H1 (cell line): ENCODE data around the gene SIPA1L3. TPM values are rescaled to one million over a fixed set of nuclear protein-coding genes. Genes with fewer than 3 reads are reported as not detected.

Experiments
- CTCF ChIA-PET: fragments of 300-600 bp; sonication (Branson Sonifier 250); formaldehyde crosslinking; loops from one replicate; lab custom pipeline; 2021; ENCODE audit not compliant: partially characterized antibody; lab: Charles Lee
- POLR2A ChIA-PET: fragments of 300-600 bp; sonication (Branson Sonifier 250); formaldehyde crosslinking; loops from one replicate; lab custom pipeline; 2021; ENCODE audit warnings: inconsistent platforms; ENCODE audit not compliant: partially characterized antibody; lab: Charles Lee
- DNase-seq, 2 experiments: peaks; one replicate each; pipeline versions ENCODE4 v3.0.0 to v3.0.0-alpha.2; 2010 to 2022; ENCODE audit warnings: low spot score in 2 of 2, low read depth in 1 of 2, mixed read lengths in 1 of 2
- FAIRE-seq: peaks from 2 replicates; lab custom pipeline; 2011; peaks lifted over from hg19 to GRCh38; lab: Jason Lieb, UNC
- H2AFZ ChIP-seq: 2 replicates; pipeline ENCODE4 v1.8.1; 2012; ENCODE audit warnings: low read length, inconsistent platforms
- H2AK5ac ChIP-seq: 2 replicates; pipeline ENCODE4 v1.6.1; 2013; ENCODE audit warnings: low read depth, low read length
- H2BK120ac ChIP-seq: replicated peaks from 2 replicates; pipeline ENCODE3; 2013; ENCODE audit warnings: low read depth, low read length, inconsistent platforms
- H2BK12ac ChIP-seq: 2 replicates; pipeline ENCODE4 v1.6.1; 2013; ENCODE audit warnings: low read depth, low read length
- H2BK15ac ChIP-seq: 2 replicates; pipeline ENCODE4 v1.6.1; 2013; ENCODE audit warnings: low read length
- H2BK20ac ChIP-seq: 2 replicates; pipeline ENCODE4 v1.6.1; 2013; ENCODE audit warnings: low read length
- H2BK5ac ChIP-seq: 2 replicates; pipeline ENCODE4 v1.6.1; 2013; ENCODE audit warnings: low read depth, low read length
- H3K14ac ChIP-seq: 2 replicates; pipeline ENCODE4 v1.6.1; 2013; ENCODE audit warnings: inconsistent platforms; ENCODE audit not compliant: insufficient read length
- H3K18ac ChIP-seq: 2 replicates; pipeline ENCODE4 v1.6.1; 2013; ENCODE audit warnings: low read length; ENCODE audit errors: extremely low read depth
- H3K23ac ChIP-seq: 2 replicates; pipeline ENCODE4 v1.6.1; 2013; ENCODE audit warnings: inconsistent platforms; ENCODE audit not compliant: insufficient read length
- H3K23me2 ChIP-seq: 2 replicates; pipeline ENCODE4 v1.6.1; 2013; ENCODE audit warnings: low read depth, low read length
- H3K27ac ChIP-seq: 2 replicates; pipeline ENCODE4 v1.6.1; 2011; ENCODE audit warnings: low read depth, low read length, inconsistent platforms
- H3K27me3 ChIP-seq, 4 experiments: replicated peaks in 1 of 4; 1 replicate in 1 of 4; 2 replicates in 3 of 4; pipeline versions ENCODE4 v1.6.1 to v1.8.1; 2011 to 2013; ENCODE audit warnings: low read length in 3 of 4, mild to moderate bottlenecking in 3 of 4, inconsistent platforms in 2 of 4, mixed read lengths in 2 of 4, moderate library complexity in 1 of 4; ENCODE audit not compliant: control insufficient read depth in 3 of 4, insufficient read depth in 3 of 4; ENCODE audit errors: extremely low read depth in 1 of 4
- H3K36me3 ChIP-seq, 4 experiments: 2 replicates each; pipeline versions ENCODE4 v1.6.1 to v1.8.1; 2011 to 2013; ENCODE audit warnings: mild to moderate bottlenecking in 4 of 4, low read length in 3 of 4, moderate library complexity in 2 of 4, control low read depth in 1 of 4, inconsistent platforms in 1 of 4; ENCODE audit not compliant: insufficient read depth in 4 of 4, control insufficient read depth in 2 of 4
- H3K4ac ChIP-seq: replicated peaks from 2 replicates; pipeline ENCODE3; 2013; ENCODE audit warnings: low read length, low read depth, mixed read lengths, inconsistent platforms; ENCODE audit not compliant: insufficient read length
- H3K4me1 ChIP-seq, 4 experiments: replicated peaks in 1 of 4; 1 replicate in 1 of 4; 2 replicates in 3 of 4; pipeline versions ENCODE4 v1.6.1 to v1.8.1; 2011 to 2013; ENCODE audit warnings: low read length in 3 of 4, inconsistent platforms in 2 of 4, mixed read lengths in 1 of 4; ENCODE audit not compliant: insufficient read depth in 4 of 4, control insufficient read depth in 3 of 4
- H3K4me2 ChIP-seq, 2 experiments: 2 replicates each; pipeline versions ENCODE4 v1.6.1 to v1.8.1; 2011 to 2013; ENCODE audit warnings: low read depth in 2 of 2, low read length in 2 of 2, control low read depth in 1 of 2, inconsistent platforms in 1 of 2, mild to moderate bottlenecking in 1 of 2; ENCODE audit not compliant: insufficient read depth in 1 of 2
- H3K4me3 ChIP-seq, 4 experiments: fragments of 200-600, 300-600 bp in 1 of 4; sonication (generic), shearing (Covaris generic), sonication (Bioruptor Twin) in 1 of 4; 2 replicates each; pipeline versions ENCODE4 v1.5.1 to v1.8.1; 2011 to 2016; ENCODE audit warnings: low read length in 4 of 4, low read depth in 3 of 4, control low read depth in 2 of 4, inconsistent platforms in 2 of 4, mild to moderate bottlenecking in 2 of 4, mixed read lengths in 1 of 4, moderate library complexity in 1 of 4; ENCODE audit not compliant: insufficient read depth in 2 of 4; ENCODE audit errors: extremely low read depth in 1 of 4
- H3K56ac ChIP-seq: replicated peaks from 2 replicates; pipeline ENCODE3; 2013; ENCODE audit warnings: low read depth, mild to moderate bottlenecking, mixed read lengths, low read length, inconsistent platforms; ENCODE audit not compliant: insufficient read length
- H3K79me1 ChIP-seq: 2 replicates; pipeline ENCODE4 v1.6.1; 2013; ENCODE audit warnings: low read depth, low read length, control low read depth
- H3K79me2 ChIP-seq, 2 experiments: 2 replicates each; pipeline versions ENCODE4 v1.6.1 to v1.8.1; 2012 to 2013; ENCODE audit warnings: low read length in 2 of 2, mild to moderate bottlenecking in 2 of 2, inconsistent platforms in 1 of 2; ENCODE audit not compliant: insufficient read depth in 2 of 2, control insufficient read depth in 1 of 2
- H3K9ac ChIP-seq, 4 experiments: replicated peaks in 1 of 4; 1 replicate in 1 of 4; 2 replicates in 3 of 4; pipeline versions ENCODE4 v1.6.1 to v1.8.1; 2011 to 2013; ENCODE audit warnings: low read depth in 3 of 4, low read length in 3 of 4, control low read depth in 2 of 4, mild to moderate bottlenecking in 2 of 4, moderate library complexity in 2 of 4, inconsistent platforms in 1 of 4; ENCODE audit errors: extremely low read depth in 1 of 4
- H3K9me3 ChIP-seq, 2 experiments: 2 replicates each; pipeline versions ENCODE4 v1.6.1 to v1.8.1; 2012 to 2013; ENCODE audit warnings: mild to moderate bottlenecking in 2 of 2, moderate library complexity in 2 of 2, control low read depth in 1 of 2, inconsistent platforms in 1 of 2, low read depth in 1 of 2, low read length in 1 of 2, mixed read lengths in 1 of 2; ENCODE audit not compliant: insufficient read depth in 2 of 2
- H4K20me1 ChIP-seq, 2 experiments: replicated peaks in 1 of 2; 2 replicates each; pipeline versions ENCODE3 to v1.8.1; 2011 to 2013; ENCODE audit warnings: inconsistent platforms in 2 of 2, low read length in 2 of 2, mild to moderate bottlenecking in 1 of 2; ENCODE audit not compliant: insufficient read depth in 2 of 2, control insufficient read depth in 1 of 2
- H4K5ac ChIP-seq: 2 replicates; pipeline ENCODE4 v1.6.1; 2013; ENCODE audit warnings: low read length, low read depth, mixed read lengths, inconsistent platforms; ENCODE audit not compliant: insufficient read length
- H4K8ac ChIP-seq: 2 replicates; pipeline ENCODE4 v1.8.0; 2013; ENCODE audit warnings: mild to moderate bottlenecking, moderate library complexity, low read length, inconsistent platforms; ENCODE audit not compliant: insufficient read depth; ENCODE audit errors: extremely low read depth
- H4K91ac ChIP-seq: replicated peaks from 2 replicates; pipeline ENCODE3; 2013; ENCODE audit warnings: low read length, mixed read lengths, inconsistent platforms; ENCODE audit not compliant: insufficient read length
- CEBPB ChIP-seq: IDR thresholded peaks from 2 replicates; pipeline ENCODE4 v1.6.1; 2012; ENCODE audit warnings: low read depth, low read length
- FOSL1 ChIP-seq: IDR thresholded peaks from 2 replicates; pipeline ENCODE4 v1.6.1; 2011; ENCODE audit warnings: mild to moderate bottlenecking, low read depth, low read length, moderate library complexity; ENCODE audit not compliant: insufficient read depth
- GABPA ChIP-seq: IDR thresholded peaks from 2 replicates; pipeline ENCODE4 v1.6.1; 2011; ENCODE audit warnings: mild to moderate bottlenecking, low read length, moderate library complexity, borderline replicate concordance; ENCODE audit not compliant: insufficient read depth
- MAX ChIP-seq: IDR thresholded peaks from 2 replicates; pipeline ENCODE4 v1.6.1; 2012; ENCODE audit warnings: inconsistent platforms
- NANOG ChIP-seq: IDR thresholded peaks from 2 replicates; pipeline ENCODE4 v1.6.1; 2011; ENCODE audit warnings: low read length, low read depth, mild to moderate bottlenecking, inconsistent platforms; ENCODE audit not compliant: insufficient read depth, poor library complexity, severe bottlenecking
- POLR2A ChIP-seq, 2 experiments: IDR thresholded peaks; 1 replicate in 1 of 2; 2 replicates in 1 of 2; pipeline ENCODE4 v1.6.1; 2011; ENCODE audit warnings: low read depth in 2 of 2, low read length in 2 of 2, mild to moderate bottlenecking in 2 of 2; ENCODE audit errors: control extremely low read depth in 1 of 2
- POU5F1 ChIP-seq: IDR thresholded peaks from 2 replicates; pipeline ENCODE4 v1.6.1; 2011; ENCODE audit warnings: low read depth, mild to moderate bottlenecking, low read length, moderate library complexity
- TCF12 ChIP-seq: IDR thresholded peaks from 2 replicates; pipeline ENCODE4 v1.6.1; 2011; ENCODE audit warnings: low read depth, mild to moderate bottlenecking, low read length
- WGBS, 2 experiments: shearing (Covaris generic) in 1 of 2; methylation state at CpG; one replicate each; pipeline versions ENCODE4 v1.1.6 to v1.1.7; 2013 to 2015; ENCODE audit warnings: low lambda C conversion rate in 2 of 2, mixed read lengths in 2 of 2, inconsistent platforms in 1 of 2, low coverage in 1 of 2, missing lambda C conversion rate in 1 of 2; ENCODE audit not compliant: insufficient replicate concordance in 2 of 2, insufficient coverage in 1 of 2, insufficient read length in 1 of 2; ENCODE audit errors: extremely low coverage in 1 of 2, missing lambda C conversion rate in 1 of 2; 5-methylcytosine and 5-hydroxymethylcytosine counted together
- polyA plus RNA-seq, 7 experiments: library from polyadenylated mRNA; depleted of rRNA in 3 of 7; stranded (reverse) in 5 of 7; unstranded in 2 of 7; fragments of >200 nt in 5 of 7; fragments of 200-250 nt in 2 of 7; gene quantifications; 1 replicate in 5 of 7; 2 replicates in 1 of 7; 4 replicates in 1 of 7; pipeline versions ENCODE4 v1.2.1 to v1.2.3, GENCODE V29; 2011 to 2013; ENCODE audit warnings: missing spikeins in 2 of 7, mixed read lengths in 2 of 7
- total RNA-seq: library from RNA; stranded (reverse); fragmentation: NEBNext Ultra II Directional; extraction: Animal tissue kit (Norgen Biotek cat#: 25700); gene quantifications from 2 replicates; pipeline ENCODE4 v1.2.1, GENCODE V29; 2021

SIPA1L3 gene
- total and polyA plus RNA-seq, 2 of the 8 experiments (the other 6 are each of a cell fraction or from before 2014, with no cell fraction given), result 15.0 to 54.9 TPM

- Histone ChIP-seq H2BK12ac (no peak overlapping the region), H4K8ac (no peak overlapping the region), H4K5ac (no peak overlapping the region), H3K14ac (no peak overlapping the region), H2BK15ac (no peak overlapping the region), H3K23me2 (peaks cover 5% of the 10 kb centered on the region), H3K27ac (no peak overlapping the region), H3K23ac (no peak overlapping the region), H2AFZ (no peak overlapping the region), H2BK120ac (no peak overlapping the region), H3K36me3 (peaks cover 0 to 2% (median 0%) of the 10 kb centered on the region in 4 experiments; a peak in 3 of 8 replicates), H2BK5ac (no peak overlapping the region), H2AK5ac (no peak overlapping the region), H3K79me2 (no peaks in the 10 kb centered on the region), H3K4me1 (peaks cover 0 to 11% (median 10%) of the 10 kb centered on the region in 4 experiments; a peak in 6 of 7 replicates), H3K4me3 (no peak overlapping the region), H2BK20ac (no peak overlapping the region), H3K27me3 (no peaks in the 10 kb centered on the region), H3K9ac (no peak overlapping the region), H3K4me2 (no peak overlapping the region), H3K79me1 (no peaks in the 10 kb centered on the region), H3K9me3 (no peaks in the 10 kb centered on the region), H3K4ac (no peak overlapping the region), H3K18ac (no peak overlapping the region), H4K91ac (no peak overlapping the region), H3K56ac (no peak overlapping the region), H4K20me1 (no peaks in the 10 kb centered on the region)
- no peak for DNase-seq
- FAIRE-seq, result no peak
- 98% methylated on average over 8 of the region's 8 CpGs; no CpG with 5 or more reads in 1 of the 2 experiments for WGBS, 2 experiments
- ChIA-PET POLR2A (no interaction called here), CTCF (interaction anchor here (1.3 to 4.9 kb wide), 2 partner anchors 21 to 62 kb away, joined by 3 to 26 read pairs; no protein-coding TSS in a partner anchor)
- TF ChIP-seq NANOG (no peak), POU5F1 (no peak), CEBPB (no peak), TCF12 (no peak), FOSL1 (no peak), MAX (no peak), GABPA (no peak), POLR2A (IDR thresholded peaks at IDR 0.05; ENCODE audit: control extremely low read depth in 1 of 2, low read depth in 2 of 2, low read length in 2 of 2) (no peak)
Observed at GRCh38 chr19:38204728-38205127, 297.7 kb downstream of the SIPA1L3 start.
